GM12873 (cell line): Measurements from ENCODE around the gene USP53.

Source experiments
- TF ChIP-seq, protein P1 (sequence below): IDR thresholded peaks from 2 replicates; pipeline ENCODE4 v1.5.1; 2012; ENCODE audit warnings: low read depth, mild to moderate bottlenecking, moderate library complexity, low read length, control low read depth; ENCODE audit not compliant: insufficient read depth; ENCODE audit errors: missing control alignments

USP53 gene

DNA sequence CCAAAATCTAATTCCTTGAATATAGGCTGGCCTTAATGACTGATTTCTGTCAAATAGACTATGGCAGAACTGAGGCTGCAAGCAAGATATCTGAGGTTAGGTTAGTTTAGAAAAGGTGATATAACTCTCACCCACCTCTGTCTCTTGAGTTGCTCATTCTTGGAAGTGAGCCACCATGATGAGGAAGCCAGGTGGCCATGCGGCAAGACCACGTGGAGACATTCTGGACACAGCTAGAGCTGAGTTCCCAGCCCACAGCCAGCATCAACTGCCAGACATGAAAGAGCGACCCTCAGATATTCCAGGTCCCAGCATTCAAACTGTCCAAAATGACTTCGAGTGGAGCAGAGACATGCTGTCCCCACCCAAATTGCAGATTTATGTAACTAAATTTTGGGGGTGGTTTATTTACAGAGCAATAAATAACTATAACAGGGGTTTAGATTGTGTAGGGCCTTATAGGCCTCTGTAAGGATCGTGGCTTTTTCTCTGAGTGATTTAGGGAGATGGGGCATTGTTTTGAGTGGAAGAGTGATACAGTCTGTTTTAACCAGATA lies 33.7 kb downstream of the USP53 start:
- TF ChIP-seq, protein P1, sequence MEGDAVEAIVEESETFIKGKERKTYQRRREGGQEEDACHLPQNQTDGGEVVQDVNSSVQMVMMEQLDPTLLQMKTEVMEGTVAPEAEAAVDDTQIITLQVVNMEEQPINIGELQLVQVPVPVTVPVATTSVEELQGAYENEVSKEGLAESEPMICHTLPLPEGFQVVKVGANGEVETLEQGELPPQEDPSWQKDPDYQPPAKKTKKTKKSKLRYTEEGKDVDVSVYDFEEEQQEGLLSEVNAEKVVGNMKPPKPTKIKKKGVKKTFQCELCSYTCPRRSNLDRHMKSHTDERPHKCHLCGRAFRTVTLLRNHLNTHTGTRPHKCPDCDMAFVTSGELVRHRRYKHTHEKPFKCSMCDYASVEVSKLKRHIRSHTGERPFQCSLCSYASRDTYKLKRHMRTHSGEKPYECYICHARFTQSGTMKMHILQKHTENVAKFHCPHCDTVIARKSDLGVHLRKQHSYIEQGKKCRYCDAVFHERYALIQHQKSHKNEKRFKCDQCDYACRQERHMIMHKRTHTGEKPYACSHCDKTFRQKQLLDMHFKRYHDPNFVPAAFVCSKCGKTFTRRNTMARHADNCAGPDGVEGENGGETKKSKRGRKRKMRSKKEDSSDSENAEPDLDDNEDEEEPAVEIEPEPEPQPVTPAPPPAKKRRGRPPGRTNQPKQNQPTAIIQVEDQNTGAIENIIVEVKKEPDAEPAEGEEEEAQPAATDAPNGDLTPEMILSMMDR: no peak

DNA sequence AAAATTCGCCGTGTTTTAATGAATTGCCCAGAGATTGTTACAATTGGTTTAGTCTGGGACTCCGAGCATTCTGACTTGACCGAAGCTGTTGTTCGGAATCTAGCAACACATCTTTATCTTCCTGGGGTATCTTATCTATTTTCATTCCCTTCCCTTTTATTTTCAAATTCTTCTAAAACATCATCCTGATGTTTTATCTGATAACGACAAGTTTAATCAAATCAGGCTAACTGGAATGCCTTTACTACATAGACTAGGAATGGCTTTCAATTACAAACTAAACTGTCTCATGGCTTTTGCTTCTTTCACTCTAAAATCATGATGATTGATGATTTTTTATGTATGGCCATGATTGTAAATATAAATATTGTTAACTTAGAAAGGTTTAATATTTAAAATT lies 48.0 kb downstream of the USP53 start:
- TF ChIP-seq, protein P1: no peak

DNA sequence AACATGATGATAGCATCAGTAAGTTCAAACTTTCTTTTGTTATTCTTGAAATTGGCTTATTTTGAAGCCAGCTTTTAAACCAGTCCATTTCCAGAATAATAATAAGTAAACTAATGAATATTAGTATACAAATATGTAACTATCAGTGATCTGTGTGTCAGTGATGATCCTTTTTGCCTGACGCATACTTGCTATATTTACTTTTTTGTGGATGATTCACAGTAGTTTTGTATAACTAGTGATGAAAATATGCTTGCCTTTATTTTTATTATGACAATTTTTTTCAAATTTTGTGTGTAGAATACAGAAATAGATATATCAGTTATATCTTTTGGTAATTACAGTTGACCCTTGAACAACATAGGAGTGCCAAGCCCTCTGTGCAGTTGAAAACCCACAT lies 49.5 kb downstream of the USP53 start:
- TF ChIP-seq, protein P1: no peak

DNA sequence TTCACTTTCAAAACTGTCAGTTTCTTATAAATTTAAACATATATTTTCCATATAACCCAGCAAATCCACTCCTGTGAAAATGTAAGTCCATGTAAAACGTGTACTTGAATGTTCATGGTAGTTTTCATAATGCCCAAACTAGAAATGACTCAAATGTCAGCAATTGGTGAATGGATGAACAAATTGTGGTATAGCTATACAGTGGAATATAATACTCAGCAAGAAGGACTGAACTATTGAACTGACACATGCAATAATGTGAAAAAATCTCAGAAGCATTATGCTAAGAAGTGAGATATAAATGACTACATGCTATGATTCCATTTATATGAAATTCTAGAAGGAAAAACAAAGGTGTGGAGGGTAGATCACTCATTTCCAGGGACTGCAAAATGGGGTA lies 52.2 kb downstream of the USP53 start:
- TF ChIP-seq, protein P1: no peak

DNA sequence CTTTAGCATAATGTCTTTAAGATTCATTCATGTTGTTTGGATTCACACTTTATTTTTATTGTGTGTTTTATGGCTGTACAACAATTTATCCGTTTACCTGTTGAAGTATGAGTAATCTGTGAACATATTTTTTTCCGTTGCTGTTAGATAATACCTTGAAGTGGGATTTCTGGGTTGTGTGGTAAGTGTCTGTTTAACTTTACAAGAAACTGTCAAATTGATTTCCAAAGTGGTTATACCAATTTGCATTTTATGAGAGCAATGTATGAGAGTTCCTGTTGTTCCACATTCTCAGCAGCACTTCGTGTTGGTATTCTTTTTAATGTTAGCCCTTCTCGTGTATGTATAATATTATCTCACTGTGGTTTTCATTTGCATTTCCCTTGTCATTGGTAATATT lies 53.6 kb downstream of the USP53 start:
- TF ChIP-seq, protein P1: no peak

DNA sequence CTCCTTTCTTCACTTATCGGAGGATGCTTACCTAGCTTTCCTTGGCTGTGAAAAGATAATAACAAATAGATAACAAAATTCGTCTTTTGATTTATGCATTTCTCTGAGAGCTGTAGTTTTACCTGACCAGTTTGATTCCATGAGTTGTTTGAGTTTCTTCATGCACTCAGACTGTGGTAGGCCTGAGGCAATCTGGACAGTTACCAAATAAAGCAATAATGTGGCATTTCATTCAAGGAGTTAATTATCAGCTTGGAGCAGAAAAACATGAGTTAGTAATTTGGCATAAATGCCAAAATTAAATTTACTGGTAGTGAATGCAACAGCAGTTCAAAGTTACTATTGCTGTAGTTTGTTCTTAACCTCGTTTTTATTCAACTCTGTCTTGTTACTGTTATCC lies 56.0 kb downstream of the USP53 start:
- TF ChIP-seq, protein P1: no peak

DNA sequence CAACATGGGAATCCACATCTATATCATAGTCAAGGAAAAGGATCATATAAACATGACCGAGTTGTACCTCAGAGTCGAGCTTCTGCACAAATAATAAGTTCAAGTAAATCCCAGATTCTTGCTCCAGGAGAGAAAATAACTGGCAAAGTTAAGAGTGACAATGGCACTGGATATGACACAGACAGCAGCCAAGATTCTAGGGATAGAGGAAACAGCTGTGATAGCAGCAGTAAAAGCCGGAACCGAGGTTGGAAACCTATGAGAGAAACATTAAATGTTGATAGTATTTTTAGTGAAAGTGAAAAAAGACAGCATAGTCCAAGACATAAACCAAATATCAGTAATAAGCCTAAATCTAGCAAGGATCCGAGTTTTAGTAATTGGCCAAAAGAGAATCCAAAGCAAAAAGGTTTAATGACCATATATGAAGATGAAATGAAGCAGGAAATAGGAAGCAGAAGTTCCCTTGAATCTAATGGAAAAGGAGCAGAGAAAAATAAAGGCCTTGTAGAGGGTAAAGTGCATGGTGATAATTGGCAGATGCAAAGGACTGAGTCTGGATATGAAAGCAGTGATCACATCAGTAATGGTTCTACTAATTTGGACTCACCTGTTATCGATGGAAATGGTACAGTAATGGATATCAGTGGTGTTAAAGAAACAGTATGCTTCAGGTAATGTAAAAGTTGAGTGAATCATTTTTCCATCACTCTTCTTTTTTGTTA lies 59.0 kb downstream of the USP53 start:
- TF ChIP-seq, protein P1: no peak
